HG02610 (cell line): ENCODE results near the gene TMPRSS2.
"Not testable (repeated sequence)": the region's sequence is repeated elsewhere in the genome, so short reads cannot be mapped to it uniquely, and the experiment has no call there.

ENCODE experiments used
- ATAC-seq: cut with Tn5 transposase; IDR thresholded peaks from one replicate; pipeline ENCODE4 v1.9.1; 2021; ENCODE audit warnings: mild to moderate bottlenecking, moderate library complexity; ENCODE audit not compliant: unreplicated experiment

TMPRSS2 gene

GRCh38 chr21:41428311-41428710, 79.6 kb downstream of the TMPRSS2 start:
- ATAC-seq, result no peak

- ATAC-seq, result no peak
These were observed 80.4 kb downstream of the TMPRSS2 start for GRCh38 chr21:41427556-41427955.

GRCh38 chr21:41426676-41427404, 81.1 kb downstream of the TMPRSS2 start:
- no peak for ATAC-seq

- peak; percentile 81 for ATAC-seq
These were observed 81.8 kb downstream of the TMPRSS2 start, which contains the start of gene MX1 for GRCh38 chr21:41425954-41426675. Gene MX1 (plus strand): TSS chr21:41426239. CDS start chr21:41432071, 5,832 bp downstream.

GRCh38 chr21:41425588-41425953, 82.4 kb downstream of the TMPRSS2 start:
- ATAC-seq, result no peak

GRCh38 chr21:41423305-41423636, 84.7 kb downstream of the TMPRSS2 start:
- ATAC-seq, result not testable (repeated sequence)

- ATAC-seq, result no peak
These were observed 85.2 kb downstream of the TMPRSS2 start for GRCh38 chr21:41422546-41423304.

GRCh38 chr21:41420998-41421397, 87.0 kb downstream of the TMPRSS2 start:
- not testable (repeated sequence) for ATAC-seq

GRCh38 chr21:41419921-41420862, 87.8 kb downstream of the TMPRSS2 start:
- peak; percentile 58 for ATAC-seq

GRCh38 chr21:41418956-41419680, 88.8 kb downstream of the TMPRSS2 start:
- ATAC-seq, result no peak

GRCh38 chr21:41418393-41418792, 89.6 kb downstream of the TMPRSS2 start:
- no peak for ATAC-seq

- not testable (repeated sequence) for ATAC-seq
These were observed 90.5 kb downstream of the TMPRSS2 start for GRCh38 chr21:41417505-41417904.
